Transverse colon (tissue), 4 donors: Measurements from ENCODE around the gene ERVFRD-1. TPM values are rescaled to one million over a fixed set of nuclear protein-coding genes. Genes with fewer than 3 reads are reported as not detected.

Experiments used
- small RNA-seq, 4 donors: library from RNA; depleted of rRNA; stranded (forward); fragments of <200 nt; gene quantifications; one replicate each; pipeline ENCODE3, GENCODE V24; 2016
- total RNA-seq, 4 donors: library from RNA; depleted of rRNA; stranded (reverse); fragments of >200 nt; gene quantifications; one replicate each; pipeline ENCODE4 v1.1.0, GENCODE V29; 2016

ERVFRD-1 gene
- total RNA-seq, 4 donors from 2014 or later = not detected

Small RNA genes within 50 kb of the gene (small RNA-seq; reads per million reads assigned to genes)
- gene AL136139.1 = 0 reads per million in 4 donors

Other genes with a start within 250 kb of the ERVFRD-1 start
- not detected for gene GCM2, start 229.7 kb downstream of the ERVFRD-1 start, total RNA-seq
- under 1 TPM in 1 of 4 donors, not detected in 3; 0.95 TPM for gene SYCP2L, start 224.7 kb downstream of the ERVFRD-1 start, total RNA-seq
- gene ELOVL2, start 67.4 kb downstream of the ERVFRD-1 start, total RNA-seq = under 1 TPM in 2 of 4 donors, not detected in 2; 0.14 to 0.16 TPM
- 10 to 100 TPM in 1 of 4 donors, 1 to 10 TPM in 3; 5.7 to 33.8 (median 6.7) TPM for gene SMIM13, start 17.9 kb downstream of the ERVFRD-1 start, total RNA-seq
- gene NEDD9, start 120.9 kb upstream of the ERVFRD-1 start, total RNA-seq = 10 to 100 TPM; 34.6 to 82.7 (median 72.3) TPM